Mucosa of descending colon (tissue), 3 donors: Measurements from ENCODE around the gene NPC1L1. TPM values are rescaled to one million over a fixed set of nuclear protein-coding genes. Genes with fewer than 3 reads are reported as not detected.

Experiments used
- ATAC-seq: fragments of 200-7000 bp; cut with Tn5 transposase; one replicate; pipeline ENCODE4 v1.9.1; 2020; ENCODE audit warnings: mild to moderate bottlenecking, moderate library complexity
- DNase-seq, 3 donors: peaks; one replicate each; pipeline ENCODE4 v3.0.0-alpha.2; 2020
- H3K36me3 ChIP-seq: fragments of 200-600 bp; one replicate; pipeline ENCODE4 v1.8.0; 2021; ENCODE audit warnings: low read depth, mild to moderate bottlenecking
- H3K4me1 ChIP-seq: fragments of 200-600 bp; one replicate; pipeline ENCODE4 v1.8.0; 2021; ENCODE audit warnings: low read depth, mild to moderate bottlenecking
- H3K4me3 ChIP-seq: fragments of 200-600 bp; one replicate; pipeline ENCODE4 v1.8.0; 2021; ENCODE audit warnings: mild to moderate bottlenecking
- H3K9me3 ChIP-seq: fragments of 200-600 bp; one replicate; pipeline ENCODE4 v1.8.0; 2021; ENCODE audit warnings: mild to moderate bottlenecking
- CTCF ChIP-seq: fragments of 200-600 bp; IDR thresholded peaks from one replicate; pipeline ENCODE4 v1.8.0; 2022; ENCODE audit warnings: antibody characterized with exemption, mild to moderate bottlenecking
- intact Hi-C, 2 donors: fragments of 100-400 bp; cut with DNase I in 1 of 2; cut with micrococcal nuclease in 1 of 2; formaldehyde crosslinking; loops; one replicate each; pipeline versions ENCODE4 v1.11.0 to v1.11.1; 2022; cut with DNase I, micrococcal nuclease
- total RNA-seq, 3 donors: library from RNA; stranded (reverse); fragmentation: NEBNext Ultra II Directional in 2 of 3; extraction: Animal tissue kit (Norgen Biotek cat#: 25700) in 2 of 3; gene quantifications; one replicate each; pipeline versions ENCODE4 v1.2.1 to v1.2.4, GENCODE V29; 2021 to 2023
- donor health status: DM: no; HTN: no; CAD: no; lungs with moderate emphysema.
- donor health status: DM: no; HTN: no; CAD: no.
- donor health status: DM: no; HTN: yes; CAD: no.

The NPC1L1 gene
- total RNA-seq, 3 donors from 2014 or later, result 0.12 to 0.82 TPM; not detected in 1

- DNase-seq, result no peak
- peak; percentile 34 for ATAC-seq
- peaks cover 9% of the 10 kb centered on the region for H3K9me3 ChIP-seq
- no peaks in the 10 kb centered on the region for H3K36me3 ChIP-seq
- H3K4me3 ChIP-seq, result no peak overlapping the region
- intact Hi-C loops, result no loop called here
- TF ChIP-seq CTCF, result no peak
- H3K4me1 ChIP-seq, result no peaks in the 10 kb centered on the region
Observed at GRCh38 chr7:44530990-44531389, 10.1 kb downstream of the NPC1L1 start.

- no peak for ATAC-seq
- no peak for DNase-seq
- peaks cover 9% of the 10 kb centered on the region for H3K9me3 ChIP-seq
- no peak for TF ChIP-seq CTCF
- H3K4me3 ChIP-seq, result no peak overlapping the region
- intact Hi-C loops, result no loop called here
- no peaks in the 10 kb centered on the region for H3K36me3 ChIP-seq
- no peaks in the 10 kb centered on the region for H3K4me1 ChIP-seq
Observed at GRCh38 chr7:44524811-44525388, 16.2 kb downstream of the NPC1L1 start.

GRCh38 chr7:44522315-44522714, 18.8 kb downstream of the NPC1L1 start:
- H3K4me3 ChIP-seq, result no peak overlapping the region
- ATAC-seq (no peak), DNase-seq (no peak)
- no peaks in the 10 kb centered on the region for H3K36me3 ChIP-seq
- H3K9me3 ChIP-seq, result peaks cover 4% of the 10 kb centered on the region
- intact Hi-C loops, result no loop called here
- TF ChIP-seq CTCF, result no peak
- H3K4me1 ChIP-seq, result no peaks in the 10 kb centered on the region

- Histone ChIP-seq H3K9me3 (peaks cover 3% of the 10 kb centered on the region), H3K4me1 (no peaks in the 10 kb centered on the region), H3K4me3 (no peak overlapping the region), H3K36me3 (no peaks in the 10 kb centered on the region)
- no peak for TF ChIP-seq CTCF
- ATAC-seq (no peak), DNase-seq (no peak)
- intact Hi-C loops, result no loop called here
Observed at GRCh38 chr7:44521347-44522095, 19.6 kb downstream of the NPC1L1 start.

GRCh38 chr7:44520574-44520973, 20.6 kb downstream of the NPC1L1 start:
- Histone ChIP-seq H3K4me1 (no peaks in the 10 kb centered on the region), H3K9me3 (no peaks in the 10 kb centered on the region), H3K4me3 (no peak overlapping the region), H3K36me3 (no peaks in the 10 kb centered on the region)
- DNase-seq (no peak), ATAC-seq (no peak)
- no peak for TF ChIP-seq CTCF
- intact Hi-C loops, result no loop called here
